Cortex of kidney (tissue), 1 donor: ENCODE results near the gene LCOR.
"Not testable (repeated sequence)": the region's sequence is repeated elsewhere in the genome, so short reads cannot be mapped to it uniquely, and the experiment has no call there.

Experiments
- DNase-seq: peaks from one replicate; lab custom pipeline; 2025; lab: John Stamatoyannopoulos, UW

Gene LCOR

GRCh38 chr10:96935810-96936209, 103.7 kb downstream of the LCOR start:
- no peak for DNase-seq

DNA sequence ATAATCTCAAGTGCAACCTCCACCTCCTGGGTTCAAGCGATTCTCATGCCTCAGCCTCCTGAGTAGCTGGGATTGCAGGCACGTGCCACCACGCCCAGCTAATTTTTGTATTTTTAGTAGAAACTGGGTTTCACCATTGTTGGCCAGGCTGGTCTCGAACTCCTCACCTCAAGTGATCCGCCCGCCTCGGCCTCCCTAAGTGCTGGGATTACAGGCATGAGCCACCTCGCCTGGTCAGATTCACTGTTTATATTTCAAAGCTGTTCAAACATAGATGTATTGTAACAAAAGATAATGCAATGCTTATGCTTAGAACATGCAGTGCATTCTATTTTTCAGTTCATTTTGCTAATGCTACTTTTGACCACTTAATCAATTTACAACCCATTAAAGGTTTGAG, 111.1 kb downstream of the LCOR start:
- DNase-seq, result not testable (repeated sequence)

- no peak for DNase-seq
Measured at GRCh38 chr10:96947036-96947435, 114.9 kb downstream of the LCOR start.

DNA sequence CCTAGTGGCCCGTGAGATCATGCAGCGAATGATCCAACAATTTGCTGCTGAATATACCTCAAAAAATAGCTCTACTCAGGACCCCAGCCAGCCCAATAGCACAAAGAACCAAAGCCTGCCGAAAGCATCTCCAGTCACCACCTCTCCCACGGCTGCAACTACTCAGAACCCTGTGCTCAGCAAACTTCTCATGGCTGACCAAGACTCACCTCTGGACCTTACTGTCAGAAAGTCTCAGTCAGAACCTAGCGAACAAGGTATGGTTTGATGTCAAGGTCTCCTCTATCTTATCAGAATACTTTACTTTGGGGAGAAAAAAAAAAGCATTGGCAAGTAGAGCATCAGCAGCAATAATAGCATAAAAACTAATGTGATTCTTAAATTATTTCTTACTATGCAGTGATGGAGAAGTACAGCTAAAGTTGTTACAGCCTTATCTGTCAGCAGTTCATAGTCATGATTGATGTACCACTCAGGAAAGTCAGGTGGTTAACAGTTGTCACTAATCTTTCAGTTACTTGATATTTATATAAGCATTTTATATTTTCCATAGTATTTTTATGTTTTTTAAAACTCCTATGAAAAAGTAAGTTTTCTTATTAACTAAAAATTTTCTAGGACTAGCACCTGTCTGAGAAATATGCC, 117.1 kb downstream of the LCOR start:
- DNase-seq, result no peak

- DNase-seq, result no peak
Measured at GRCh38 chr10:96951954-96952353, 119.9 kb downstream of the LCOR start.

GRCh38 chr10:96955794-96956193, 123.7 kb downstream of the LCOR start:
- no peak for DNase-seq

GRCh38 chr10:96958071-96958470, 126.0 kb downstream of the LCOR start:
- DNase-seq, result no peak

DNA sequence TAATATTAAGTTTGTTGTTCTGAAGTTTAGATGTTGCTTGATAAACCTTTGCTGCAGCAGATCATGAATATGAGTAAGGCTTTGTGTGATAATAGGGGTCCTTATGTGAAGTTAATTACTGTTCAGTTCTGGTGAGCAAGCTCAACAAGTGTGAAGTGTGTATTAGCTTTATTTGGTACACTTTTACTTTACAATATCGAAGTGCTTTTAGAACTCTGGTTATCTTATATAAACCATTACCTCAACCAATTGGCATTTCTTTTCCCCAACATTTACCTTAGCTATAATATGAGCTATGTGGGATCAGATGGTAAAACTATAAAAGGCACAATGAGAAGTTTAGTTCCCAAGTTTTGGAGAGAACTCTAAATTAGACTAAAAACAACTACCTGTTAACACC, 127.6 kb downstream of the LCOR start:
- no peak for DNase-seq

DNA sequence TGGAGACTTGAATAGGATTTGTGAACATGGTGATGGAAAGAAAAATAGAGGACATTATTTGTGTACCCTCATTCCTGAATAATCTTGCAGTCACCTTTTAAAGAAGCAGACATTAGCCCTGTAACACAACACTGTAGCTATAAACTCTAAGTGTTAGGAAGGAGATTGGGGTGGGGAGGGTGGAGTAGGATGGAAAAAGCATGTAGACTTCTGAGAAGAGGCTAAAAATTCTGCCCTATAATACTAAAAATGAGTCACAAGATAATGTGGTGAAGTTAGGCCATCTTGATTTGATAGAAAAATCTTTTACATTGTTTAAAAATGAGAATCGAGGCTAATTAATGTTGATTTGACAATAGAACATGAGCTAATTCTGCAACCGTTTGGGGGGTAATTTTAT, 128.8 kb downstream of the LCOR start:
- no peak for DNase-seq

DNA sequence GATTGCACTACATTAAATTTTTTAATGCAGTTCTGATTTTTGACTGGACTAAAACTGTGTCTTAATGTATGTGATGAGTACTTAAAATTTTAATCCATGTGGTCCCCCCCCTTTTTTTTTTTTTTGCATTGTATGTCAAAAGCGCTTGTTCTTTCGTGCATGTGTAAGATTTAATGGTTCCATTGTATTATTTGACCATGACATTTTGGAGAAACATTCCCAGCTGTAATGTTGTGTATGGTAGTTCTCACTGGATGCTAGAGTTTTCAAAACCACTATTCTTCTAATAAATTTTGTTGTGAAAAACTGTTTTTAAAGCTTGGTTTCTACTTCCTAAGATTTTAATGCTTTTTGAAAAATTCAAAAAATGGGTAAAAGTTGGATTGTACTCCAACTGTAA, 132.0 kb downstream of the LCOR start:
- DNase-seq, result no peak

DNA sequence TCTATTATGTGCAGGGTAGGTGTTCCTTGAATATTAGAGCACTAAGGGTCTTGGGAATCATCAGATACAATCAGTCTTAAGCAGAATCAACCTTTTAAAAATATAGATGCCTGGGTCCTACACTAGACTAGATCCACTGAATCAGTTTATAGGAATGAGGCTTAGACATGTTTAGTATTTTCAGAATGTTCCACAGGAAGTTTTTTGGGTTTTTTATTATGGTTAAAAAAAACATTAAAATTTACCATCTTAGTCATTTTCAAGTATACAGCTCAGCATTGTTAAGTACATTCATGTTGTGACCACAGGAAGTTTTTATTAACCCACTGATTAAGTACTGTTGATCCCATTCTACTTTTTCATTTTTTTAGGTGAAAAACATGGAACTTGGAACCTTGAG, 135.7 kb downstream of the LCOR start:
- DNase-seq, result no peak

- DNase-seq, result no peak
Measured at GRCh38 chr10:96968682-96969423, 136.8 kb downstream of the LCOR start.

- DNase-seq, result no peak
Measured at GRCh38 chr10:96971324-96971723, 139.2 kb downstream of the LCOR start.

- no peak for DNase-seq
Measured at GRCh38 chr10:96972264-96972663, 140.2 kb downstream of the LCOR start.

- DNase-seq, result no peak
Measured at GRCh38 chr10:96973809-96974747, 142.0 kb downstream of the LCOR start.

GRCh38 chr10:96975136-96975535, 143.0 kb downstream of the LCOR start:
- DNase-seq, result no peak

GRCh38 chr10:96978621-96979154, 146.6 kb downstream of the LCOR start:
- no peak for DNase-seq

GRCh38 chr10:96982149-96982930, 150.2 kb downstream of the LCOR start:
- no peak for DNase-seq

- no peak for DNase-seq
Measured at GRCh38 chr10:96984541-96985131, 152.5 kb downstream of the LCOR start.

DNA sequence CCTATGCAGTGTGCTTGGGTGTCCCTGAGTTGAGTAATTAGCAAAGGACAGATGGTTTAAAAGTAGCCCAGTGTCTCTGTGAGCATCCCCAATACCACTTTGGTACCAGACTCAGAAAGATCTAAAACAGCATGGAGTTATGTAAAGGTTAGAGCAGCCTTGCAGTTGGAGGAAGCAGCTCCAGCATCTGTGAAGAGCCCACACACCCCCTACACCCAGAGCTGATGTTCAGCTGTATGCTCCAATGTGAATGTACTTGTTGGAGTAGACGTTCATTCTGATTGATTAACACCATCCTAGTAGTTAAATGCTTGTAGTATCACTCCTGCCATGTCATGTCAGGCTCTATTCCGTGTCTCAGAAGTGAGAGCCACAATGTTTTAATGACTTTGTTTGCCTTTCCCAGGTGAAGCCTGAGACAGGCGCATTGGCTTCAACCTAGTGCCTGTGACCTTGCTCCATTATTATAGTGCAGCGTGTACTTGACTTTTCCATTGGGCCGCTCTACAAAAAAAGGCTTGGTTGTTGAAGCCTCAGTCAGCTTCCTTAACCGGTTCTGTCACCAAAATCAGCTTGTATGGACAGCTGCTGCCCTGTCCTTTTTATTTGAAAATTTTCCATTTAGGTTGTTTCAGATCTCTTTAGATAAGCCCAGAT, 154.2 kb downstream of the LCOR start:
- no peak for DNase-seq
